HG02759 (cell line): ENCODE results near the gene UPF1.

Experiments used
- ATAC-seq: cut with Tn5 transposase; IDR thresholded peaks from one replicate; pipeline ENCODE4 v1.9.1; 2021; ENCODE audit warnings: mild to moderate bottlenecking, moderate library complexity; ENCODE audit not compliant: unreplicated experiment

UPF1 gene

GRCh38 chr19:18831524-18832305 lies at the start of gene UPF1:
Gene UPF1, plus strand, starts transcription at chr19:18831959. Its CDS starts 251 bp downstream, at chr19:18832210.
- ATAC-seq, result peak; percentile 76

- no peak for ATAC-seq
These were observed 49.1 kb upstream of the UPF1 start for GRCh38 chr19:18782559-18783225.

GRCh38 chr19:18783958-18784785 lies 47.6 kb upstream of the UPF1 start:
- no peak for ATAC-seq

- no peak for ATAC-seq
These were observed 47.0 kb upstream of the UPF1 start for GRCh38 chr19:18784786-18785120.

GRCh38 chr19:18785179-18786124 lies 46.3 kb upstream of the UPF1 start:
- no peak for ATAC-seq

GRCh38 chr19:18788529-18789421 lies 43.0 kb upstream of the UPF1 start:
- no peak for ATAC-seq

- no peak for ATAC-seq
These were observed 42.3 kb upstream of the UPF1 start for GRCh38 chr19:18789422-18789869.

- ATAC-seq, result no peak
These were observed 41.7 kb upstream of the UPF1 start for GRCh38 chr19:18789883-18790565.

GRCh38 chr19:18790566-18791314 lies 41.0 kb upstream of the UPF1 start, which contains the start of gene COMP:
Gene COMP, minus strand, starts transcription at chr19:18791305. Its CDS starts 36 bp downstream, at chr19:18791269.
- ATAC-seq, result no peak

- no peak for ATAC-seq
These were observed 40.5 kb upstream of the UPF1 start for GRCh38 chr19:18791315-18791678.

- ATAC-seq, result no peak
These were observed 39.1 kb upstream of the UPF1 start for GRCh38 chr19:18792661-18793060.

- ATAC-seq, result no peak
These were observed 38.4 kb upstream of the UPF1 start for GRCh38 chr19:18793144-18794028.

GRCh38 chr19:18794029-18794313 lies 37.8 kb upstream of the UPF1 start:
- no peak for ATAC-seq

- ATAC-seq, result no peak
These were observed 37.1 kb upstream of the UPF1 start for GRCh38 chr19:18794692-18795091.

- ATAC-seq, result no peak
These were observed 36.2 kb upstream of the UPF1 start for GRCh38 chr19:18795540-18795939.

- ATAC-seq, result no peak
These were observed 35.5 kb upstream of the UPF1 start for GRCh38 chr19:18796239-18796638.
